K562 (cell line): ENCODE results near the gene CAPN13. TPM values are rescaled to one million over a fixed set of nuclear protein-coding genes. Genes with fewer than 3 reads are reported as not detected.

Source experiments
- HDAC1 ChIP-seq, 2 experiments: fragments of 450-650 bp; IDR thresholded peaks; 2 replicates each; pipeline ENCODE4 v1.6.1; 2016 to 2017; ENCODE audit warnings: inconsistent platforms in 1 of 2, mild to moderate bottlenecking in 1 of 2, moderate library complexity in 1 of 2
- HMG20B ChIP-seq: fragments of 250-450 bp; sonication (Bioruptor Pico); IDR thresholded peaks from 2 replicates; pipeline ENCODE4 v1.5.0; 2021; ENCODE audit warnings: mild to moderate bottlenecking
- RBM25 ChIP-seq: fragments of 200-400 bp; formaldehyde crosslinking; IDR thresholded peaks from 2 replicates; pipeline ENCODE4 v1.6.1; 2018; ENCODE audit warnings: low read length, low read depth, moderate library complexity; ENCODE audit not compliant: severe bottlenecking
- SETDB1 ChIP-seq: IDR thresholded peaks from one replicate; pipeline ENCODE4 v1.6.1; 2012; ENCODE audit warnings: low read length, control low read depth, inconsistent platforms
- SFPQ ChIP-seq: fragments of 200-400 bp; formaldehyde crosslinking; IDR thresholded peaks from 2 replicates; pipeline ENCODE4 v1.6.1; 2017; ENCODE audit warnings: mild to moderate bottlenecking, low read depth, low read length, moderate library complexity
- ZKSCAN8 ChIP-seq: fragments of 200-800 bp; sonication (Bioruptor generic); IDR thresholded peaks from 2 replicates; pipeline ENCODE4 v1.6.1; 2016; ENCODE audit warnings: missing genetic modification characterization, missing compliant biosample characterization
- ZNF212 ChIP-seq: fragments of 450-650 bp; formaldehyde crosslinking; IDR thresholded peaks from 2 replicates; pipeline ENCODE4 v1.4.0; 2020; ENCODE audit warnings: mild to moderate bottlenecking
- ZNF57 ChIP-seq: fragments of 450-650 bp; formaldehyde crosslinking; IDR thresholded peaks from 2 replicates; pipeline ENCODE4 v1.4.0; 2020; ENCODE audit warnings: mild to moderate bottlenecking, moderate library complexity
- ZNF79 ChIP-seq: fragments of 250-450 bp; sonication (Bioruptor Pico); IDR thresholded peaks from 2 replicates; pipeline ENCODE4 v1.4.0; 2020; ENCODE audit warnings: low read depth, mild to moderate bottlenecking, moderate library complexity
- polyA plus RNA-seq, 8 experiments: library from polyadenylated mRNA; depleted of rRNA in 4 of 8; stranded (reverse) in 5 of 8; unstranded in 3 of 8; fragments of >200 nt; fragmentation: Nextera tagmentation in 2 of 8; fragmentation: Illumina TruSeq in 1 of 8; extraction: Ambion mirVana in 2 of 8; extraction: Trizol in 1 of 8; gene quantifications; 2 replicates each; pipeline versions ENCODE4 v1.2.1 to v1.2.3, GENCODE V29; 2011 to 2014; ENCODE audit warnings: inconsistent platforms in 1 of 8, missing spikeins in 1 of 8
- total RNA-seq, 7 experiments: library from RNA; depleted of rRNA in 6 of 7; stranded (reverse); fragments of >200 nt in 6 of 7; fragmentation: Illumina TruSeq in 2 of 7; extraction: Trizol in 2 of 7; gene quantifications; 2 replicates each; pipeline versions ENCODE4 v1.2.1 to v1.2.3, GENCODE V29; 2011 to 2021; ENCODE audit warnings: low replicate concordance in 1 of 7

CAPN13 gene
- total and polyA plus RNA-seq, 9 of the 15 experiments (the other 6 are each of a cell fraction or from before 2014, with no cell fraction given): not detected

- TF ChIP-seq RBM25 (peak; percentile 67), ZNF212 (CRISPR knock-in tag) (no peak), SFPQ (no peak), ZNF79 (CRISPR knock-in tag) (no peak), HDAC1 (IDR thresholded peaks at IDR 0.05) (no peak), SETDB1 (no peak), ZKSCAN8 (CRISPR knock-in tag) (no peak), ZNF57 (CRISPR knock-in tag) (no peak), HMG20B (no peak)
- TF ChIP-seq, all 486 proteins: peak for 5
These were observed 99.8 kb downstream of the CAPN13 start (continued) for GRCh38 chr2:30707304-30707903.
